Left colon (tissue), 2 donors: ENCODE data around the gene RPS14. TPM values are rescaled to one million over a fixed set of nuclear protein-coding genes. Genes with fewer than 3 reads are reported as not detected.
A peak's percentile ranks its signal among the peaks of the same experiment; 100 is the strongest.

Experiments used
- ATAC-seq: fragments of 200-7000 bp; cut with Tn5 transposase; one replicate; pipeline ENCODE4 v1.9.1; 2020; ENCODE audit warnings: mild to moderate bottlenecking, moderate library complexity
- DNase-seq, 2 donors: peaks; one replicate each; pipeline ENCODE4 v3.0.0-alpha.2; 2020
- intact Hi-C, 2 donors: fragments of 100-400 bp; cut with DNase I in 1 of 2; cut with micrococcal nuclease in 1 of 2; formaldehyde crosslinking; loops; one replicate each; pipeline versions ENCODE4 v1.11.2 to v1.14.0; 2022; cut with DNase I, micrococcal nuclease
- total RNA-seq, 2 donors: library from RNA; stranded (reverse); fragmentation: NEBNext Ultra II Directional; extraction: Animal tissue kit (Norgen Biotek cat#: 25700); gene quantifications; one replicate each; pipeline ENCODE4 v1.2.1, GENCODE V29; 2021
- donor health status: DM: no; HTN: no; CAD: no.
- donor health status: DM: yes; HTN: yes; CAD: no.

Gene RPS14
- total RNA-seq, 2 donors from 2014 or later, result 1,685 to 1,991 TPM

DNA sequence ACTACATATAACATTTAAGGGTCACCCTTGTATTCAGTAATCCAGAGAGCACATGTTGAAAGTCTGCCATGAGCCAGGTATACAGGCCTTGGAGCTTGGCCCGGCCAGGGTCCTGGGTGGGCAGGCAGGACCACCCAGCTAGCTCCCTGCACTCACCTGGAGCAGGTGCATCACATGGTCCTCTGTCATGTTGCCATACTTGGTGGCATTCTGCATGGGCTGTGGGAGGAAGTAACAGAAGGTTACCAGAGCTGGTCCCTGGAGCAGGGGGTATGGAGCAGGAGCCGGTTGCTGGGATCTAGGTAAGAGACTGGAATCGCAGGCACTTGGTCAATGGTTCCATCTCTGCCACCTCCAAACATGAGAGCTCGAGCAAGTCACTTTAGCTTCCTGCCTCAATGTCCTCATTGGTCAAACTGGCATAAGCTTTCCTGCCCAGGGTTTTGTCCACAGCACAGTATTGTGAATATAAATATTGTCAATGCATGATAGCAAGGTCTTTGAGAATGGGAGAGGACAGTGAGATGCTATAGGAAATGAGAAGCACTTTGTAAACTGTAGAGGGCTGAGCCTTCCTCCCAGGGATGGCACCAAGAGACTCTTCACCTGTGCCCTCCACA is 43.3 kb downstream of the RPS14 start:
- DNase-seq, result no peak
- no peak for ATAC-seq
- intact Hi-C loops, result no loop called here

DNA sequence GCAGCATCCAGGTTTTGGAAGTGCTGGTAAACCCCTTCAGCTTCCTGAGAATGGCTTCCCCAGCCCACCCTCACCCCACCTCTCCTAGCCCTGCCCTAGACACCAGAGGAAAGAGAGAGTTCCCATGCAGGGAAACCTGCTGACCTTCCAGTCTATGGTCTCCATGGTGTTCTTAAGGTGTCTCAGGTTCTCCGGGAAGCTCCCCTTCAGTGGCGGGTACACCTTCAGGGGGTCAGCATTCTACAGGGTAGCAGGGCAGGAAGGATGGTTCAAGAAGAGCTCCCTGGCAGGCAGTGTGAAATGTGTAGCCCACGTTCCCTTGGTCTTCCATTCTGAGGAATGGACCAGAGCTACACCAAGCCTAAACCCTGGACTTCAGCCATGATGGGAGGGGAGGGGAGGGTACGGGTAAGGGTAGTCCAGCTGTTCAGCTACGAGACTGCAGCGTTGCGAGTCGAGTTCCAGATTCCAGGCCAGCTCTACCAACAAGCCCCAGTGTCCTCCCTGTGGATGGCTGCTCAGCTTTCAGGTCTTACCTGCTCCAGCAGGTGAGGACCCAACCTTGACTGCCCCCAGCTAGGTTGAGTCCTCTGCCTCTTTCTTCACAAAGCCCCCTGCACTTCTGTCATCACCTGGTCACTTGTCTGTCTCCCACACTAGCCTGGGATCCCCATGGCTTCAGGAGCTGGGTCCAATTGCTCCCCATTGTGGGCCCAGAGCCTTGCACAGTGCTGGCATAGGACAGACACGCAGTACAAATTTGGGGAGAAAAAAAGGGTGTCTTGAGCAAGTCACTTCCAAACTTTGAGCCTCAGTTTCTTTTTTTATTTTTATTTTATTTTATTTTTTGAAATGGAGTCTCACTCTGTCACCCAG is 44.4 kb downstream of the RPS14 start:
- DNase-seq (no peak), ATAC-seq (no peak)
- intact Hi-C loops, result no loop called here

DNA sequence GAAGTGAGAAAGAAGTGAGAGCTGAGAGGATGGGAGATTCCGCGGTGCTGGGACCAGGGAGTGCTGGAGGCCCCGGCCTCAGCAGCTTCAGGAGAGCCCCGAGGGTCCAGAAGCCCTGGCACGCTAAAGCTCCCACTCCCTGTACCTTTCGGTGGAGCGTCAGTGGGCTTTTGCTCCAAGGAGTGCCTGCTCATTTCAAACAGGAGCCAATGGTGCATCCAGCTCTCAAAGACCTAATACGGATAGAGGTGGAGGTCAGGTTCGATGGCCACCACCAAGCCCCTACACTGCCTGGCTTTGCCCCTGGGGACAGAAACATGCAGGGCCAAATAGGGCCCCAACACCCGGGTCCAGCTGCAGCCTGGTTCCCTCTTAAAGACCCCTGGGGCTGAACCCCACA is 45.0 kb downstream of the RPS14 start:
- intact Hi-C loops, result no loop called here
- no peak for DNase-seq
- ATAC-seq, result no peak

DNA sequence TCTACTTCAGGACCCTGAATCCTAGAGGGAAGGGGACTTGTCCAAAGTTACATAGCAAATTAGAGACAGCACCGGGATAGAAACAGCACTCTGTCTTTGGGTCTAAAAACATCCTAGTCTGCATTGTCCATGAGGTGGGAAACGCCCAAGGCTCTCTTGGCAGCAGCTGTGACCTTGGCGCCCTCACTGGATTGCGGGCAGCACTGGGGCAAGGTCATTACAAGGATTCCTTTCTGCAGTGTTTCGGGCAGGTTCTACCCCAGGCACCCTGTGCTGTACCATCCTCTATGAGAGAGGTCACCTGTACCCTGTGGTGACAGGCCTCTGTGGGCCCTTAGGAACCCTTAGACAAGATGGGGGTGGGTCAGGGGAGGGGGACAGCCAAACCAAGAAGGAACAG is 45.4 kb downstream of the RPS14 start:
- DNase-seq (no peak), ATAC-seq (peak; percentile 16)
- intact Hi-C loops, result no loop called here

DNA sequence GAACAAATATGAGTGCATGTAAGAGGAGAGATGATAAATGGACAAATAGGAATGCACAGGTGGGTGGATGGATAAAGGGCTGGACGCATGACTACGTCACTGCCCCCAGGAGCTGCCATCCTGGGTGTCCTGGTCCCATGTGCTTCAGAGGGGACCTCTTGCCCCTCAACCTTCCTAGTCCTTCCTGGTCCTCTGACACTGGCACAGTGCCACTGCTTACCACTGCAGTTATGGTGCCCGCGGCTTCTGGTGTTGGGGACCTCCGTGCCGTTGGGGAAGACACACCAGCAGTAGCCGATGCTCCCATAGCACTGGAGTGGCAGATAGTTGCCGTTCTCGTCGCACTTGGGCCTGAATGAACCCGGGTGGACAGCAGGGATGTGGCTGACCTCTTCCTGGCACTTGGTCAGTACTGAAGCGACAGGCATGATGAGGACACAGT is 46.6 kb downstream of the RPS14 start:
- DNase-seq, result no peak
- no peak for ATAC-seq
- intact Hi-C loops, result no loop called here

DNA sequence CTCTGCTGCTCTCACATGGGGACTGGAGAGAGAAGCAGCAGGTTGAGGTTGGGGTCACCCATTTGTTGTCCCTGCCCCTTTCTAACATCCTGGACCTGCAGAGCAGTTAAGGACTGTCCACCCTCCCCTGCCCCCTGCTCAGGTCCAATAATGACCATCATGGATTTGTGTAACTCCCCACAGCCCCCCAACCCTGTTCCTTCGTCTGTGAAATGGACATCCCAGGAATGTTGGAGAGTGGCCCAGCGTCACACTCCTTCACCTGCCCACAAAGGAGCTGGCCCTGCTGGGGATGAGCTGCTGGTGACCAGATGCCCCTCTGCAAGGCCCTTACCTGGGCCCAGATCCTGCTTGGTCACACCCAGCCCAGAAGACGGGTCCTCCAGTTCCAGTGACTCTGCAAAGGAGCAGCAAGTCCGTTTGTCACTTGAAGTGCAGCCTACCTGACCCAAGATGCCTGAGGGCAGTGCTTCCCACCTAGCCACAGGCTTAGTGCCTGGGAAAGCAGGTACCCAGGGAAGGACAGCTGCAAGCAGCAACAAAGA is 47.2 kb downstream of the RPS14 start:
- intact Hi-C loops, result no loop called here
- no peak for DNase-seq
- ATAC-seq, result no peak

DNA sequence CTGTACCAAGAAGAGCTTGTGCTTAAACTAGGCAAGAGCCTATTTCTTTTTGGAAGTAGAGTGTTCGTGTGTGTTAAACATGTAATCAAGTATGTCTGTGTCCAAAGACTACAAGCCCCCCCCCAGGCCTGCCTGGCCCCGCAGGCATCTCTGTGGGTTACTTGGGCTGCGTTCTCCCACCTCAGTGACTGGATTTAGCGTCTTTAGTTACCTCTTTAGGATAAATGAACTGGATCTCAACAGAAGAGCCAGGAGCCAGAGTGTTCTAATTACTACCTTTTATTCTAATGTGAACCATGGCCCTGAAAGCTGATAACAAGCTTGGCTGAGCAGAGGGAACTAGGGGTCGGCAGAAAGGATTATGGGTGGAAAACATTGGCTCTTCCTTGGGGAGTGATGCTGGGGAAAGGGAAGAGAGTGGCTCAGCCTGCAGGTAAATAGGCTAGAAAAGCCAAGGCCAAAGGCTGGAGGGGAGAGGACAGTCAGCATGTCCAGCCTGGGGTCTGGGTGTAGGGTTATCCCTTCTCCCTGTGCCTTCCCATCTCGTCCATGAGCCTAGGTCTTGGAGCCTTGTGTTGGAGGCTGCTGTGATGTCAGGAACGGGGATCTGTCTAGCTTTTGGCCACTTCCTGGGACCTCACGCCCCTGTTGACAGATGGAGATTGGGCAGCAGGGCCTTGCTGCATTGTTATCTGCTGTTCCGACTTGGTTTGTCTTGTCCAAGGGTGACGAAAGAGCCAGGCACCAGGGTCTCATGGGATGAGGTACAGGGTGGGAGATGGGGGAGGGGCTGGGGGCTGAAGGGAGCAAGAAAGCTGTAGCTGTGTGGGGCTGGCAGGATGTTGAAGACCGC is 47.9 kb downstream of the RPS14 start:
- intact Hi-C loops, result no loop called here
- no peak for DNase-seq
- ATAC-seq, result no peak

DNA sequence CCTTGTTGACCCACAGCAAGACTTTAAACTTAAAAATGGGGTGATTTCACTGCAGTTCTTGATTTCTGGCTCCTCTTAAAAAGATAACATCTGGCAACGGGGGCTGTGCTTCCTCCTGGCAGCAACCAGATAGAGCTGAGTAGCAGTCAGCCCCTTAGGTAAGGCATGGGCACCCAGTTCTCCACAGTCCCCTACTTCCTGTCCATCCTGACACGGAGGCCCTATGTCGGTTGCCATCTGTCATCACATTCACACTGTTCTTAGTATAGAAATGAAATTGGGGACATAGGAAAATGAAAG is 48.5 kb downstream of the RPS14 start:
- intact Hi-C loops, result no loop called here
- no peak for ATAC-seq
- no peak for DNase-seq

DNA sequence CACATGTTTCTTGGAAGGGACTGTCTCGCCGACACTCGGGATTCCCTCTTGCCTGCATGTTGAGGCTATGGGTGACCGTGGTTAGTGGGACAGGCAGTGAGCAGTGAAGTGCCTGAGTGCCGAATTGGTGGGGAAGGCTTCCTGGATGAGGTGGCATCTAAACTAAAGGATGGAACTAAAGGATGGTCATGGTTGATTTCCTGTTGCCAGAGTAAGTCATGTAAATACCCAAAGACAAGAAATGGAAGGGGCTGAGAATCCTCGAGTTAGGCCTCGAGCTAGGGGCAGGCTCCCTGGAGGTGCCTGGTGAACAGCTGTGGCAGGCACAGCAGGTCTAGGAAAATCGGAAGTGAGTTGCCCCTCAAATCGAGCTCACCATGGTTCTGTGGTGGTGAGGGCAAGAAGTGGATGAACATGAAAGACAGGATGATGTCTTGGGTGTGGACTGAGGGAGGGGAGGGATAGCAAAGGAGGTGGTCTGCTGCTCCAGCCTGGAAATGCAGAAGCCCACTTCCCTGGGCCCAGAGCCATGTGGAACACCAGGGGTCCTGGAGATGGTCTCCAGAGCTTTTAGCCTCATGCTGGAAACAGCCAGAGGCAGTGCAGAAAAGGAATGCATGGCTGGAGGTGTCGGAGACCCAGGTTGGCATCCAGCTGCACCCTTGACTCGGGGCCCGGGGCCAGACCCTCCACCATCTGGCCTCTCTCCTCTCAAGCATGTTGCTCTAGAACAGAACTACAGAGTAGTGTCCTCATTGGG is 49.0 kb downstream of the RPS14 start:
- DNase-seq (no peak), ATAC-seq (no peak)
- intact Hi-C loops, result no loop called here

DNA sequence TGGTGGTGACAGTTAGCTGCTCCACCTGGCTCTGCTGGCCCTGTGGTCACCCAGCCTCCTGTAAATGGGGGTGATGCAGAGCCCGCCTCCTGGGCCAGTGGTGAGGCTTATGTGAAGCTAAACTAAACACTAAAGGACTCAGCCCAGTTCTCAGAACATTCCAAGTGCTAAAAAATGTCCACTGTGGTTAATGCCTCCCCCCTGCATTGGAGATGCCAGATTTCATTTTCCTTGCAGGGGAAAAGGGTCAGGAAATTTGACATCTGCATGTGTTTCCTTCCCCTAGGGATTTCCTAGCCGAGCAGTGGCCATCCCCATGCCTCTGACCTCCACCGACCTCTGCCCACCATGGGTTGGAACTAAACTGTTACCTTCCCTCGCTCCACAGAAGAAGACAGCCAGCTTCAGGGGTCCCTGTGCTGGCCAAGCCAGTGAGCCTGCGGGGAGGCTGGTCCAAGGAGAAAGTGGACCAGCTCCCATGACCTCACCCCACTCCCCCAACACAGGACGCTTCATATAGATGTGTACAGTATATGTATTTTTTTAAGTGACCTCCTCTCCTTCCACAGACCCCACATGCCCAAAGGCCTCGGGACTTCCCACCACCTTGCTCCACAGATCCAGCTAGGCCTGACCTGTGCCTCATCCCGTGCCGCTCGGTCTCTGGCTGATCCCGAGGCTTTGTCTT is 49.9 kb downstream of the RPS14 start:
- ATAC-seq (no peak), DNase-seq (no peak)
- intact Hi-C loops, result no loop called here

DNA sequence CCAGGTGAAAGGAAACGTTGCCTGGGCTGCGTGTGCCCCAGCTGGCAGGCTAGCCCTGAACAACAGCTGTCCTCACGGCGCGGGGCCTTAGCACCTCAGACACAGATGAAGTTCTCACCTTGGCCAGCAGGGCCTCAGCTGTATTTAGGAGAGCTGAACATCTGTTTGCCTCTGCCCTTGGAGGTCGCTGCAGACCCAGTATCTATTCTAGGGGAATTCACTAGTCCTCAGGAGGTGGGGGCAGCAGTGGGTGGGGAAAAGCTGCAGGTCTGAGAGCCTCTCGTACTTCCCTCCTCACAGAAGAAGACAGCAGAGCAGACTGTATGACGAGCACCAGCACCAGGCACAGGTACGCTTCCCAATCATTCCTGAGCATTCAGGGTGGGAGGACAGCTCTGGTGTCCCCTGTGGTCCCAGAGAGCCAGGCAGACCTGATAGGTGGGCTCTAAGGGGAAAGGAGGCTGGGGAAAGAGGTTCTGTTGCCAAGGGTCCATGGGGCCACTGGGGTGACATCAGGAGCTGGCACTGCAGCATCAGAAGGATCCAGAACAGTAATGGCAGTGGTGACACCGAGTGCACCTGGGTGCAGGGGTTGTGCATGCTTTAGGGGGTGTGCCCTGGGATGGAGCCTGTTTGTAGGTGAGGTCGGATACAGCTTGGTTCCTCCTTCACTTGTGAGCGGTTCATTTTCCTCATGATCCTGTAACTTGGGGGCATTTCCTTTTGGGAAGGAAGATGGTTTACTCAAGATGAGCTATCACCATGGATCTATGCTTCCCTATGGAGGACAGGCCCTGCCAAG is 50.6 kb downstream of the RPS14 start:
- ATAC-seq (peak; percentile 65), DNase-seq (peak in 1 of 2 donors; percentile 47)
- intact Hi-C loops, result no loop called here

DNA sequence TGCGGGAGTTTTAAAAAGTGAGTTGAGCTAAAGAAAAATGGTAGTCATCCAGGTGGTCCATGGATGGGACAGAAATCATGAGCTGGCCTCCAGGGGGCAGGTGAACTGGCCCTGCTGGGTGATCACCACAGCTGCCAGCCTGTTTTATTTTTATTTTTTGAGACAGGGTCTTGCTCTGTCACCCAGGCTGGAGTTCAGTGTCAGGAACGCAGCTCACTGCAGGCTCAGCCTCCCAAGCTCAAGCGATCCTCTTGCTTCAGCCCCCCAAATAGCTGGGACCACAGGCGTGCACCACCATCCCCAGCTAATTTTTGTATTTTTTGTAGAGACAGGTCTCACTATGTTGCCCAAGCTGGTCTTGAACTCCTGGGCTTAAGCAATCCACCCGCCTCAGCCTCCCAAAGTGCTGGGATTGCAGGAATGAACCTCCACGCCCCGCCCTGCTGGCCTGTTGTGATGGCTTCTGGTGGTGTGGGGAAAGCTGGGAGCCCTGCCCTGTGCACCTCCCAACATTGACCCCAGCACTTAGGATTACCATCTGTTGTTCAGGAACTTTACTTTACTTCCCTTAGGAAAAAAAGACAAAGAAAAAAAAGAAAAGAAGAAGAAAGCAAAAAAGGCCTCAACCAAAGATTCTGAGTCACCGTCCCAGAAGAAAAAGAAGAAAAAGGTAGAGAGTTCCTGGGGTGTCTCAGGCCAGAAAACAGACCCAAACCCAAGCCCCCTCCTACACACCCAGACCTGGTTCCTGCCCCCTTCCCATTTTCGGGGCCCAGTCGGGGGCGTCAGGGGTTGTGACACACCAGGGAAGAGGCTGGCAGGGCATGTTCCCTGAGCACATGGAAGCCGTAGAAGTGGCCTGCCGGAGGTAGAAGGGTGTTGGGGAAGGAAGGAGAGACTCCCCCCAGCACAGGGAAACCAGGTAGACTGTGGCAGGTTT is 51.5 kb downstream of the RPS14 start:
- intact Hi-C loops, result no loop called here
- DNase-seq, result no peak
- ATAC-seq, result no peak

DNA sequence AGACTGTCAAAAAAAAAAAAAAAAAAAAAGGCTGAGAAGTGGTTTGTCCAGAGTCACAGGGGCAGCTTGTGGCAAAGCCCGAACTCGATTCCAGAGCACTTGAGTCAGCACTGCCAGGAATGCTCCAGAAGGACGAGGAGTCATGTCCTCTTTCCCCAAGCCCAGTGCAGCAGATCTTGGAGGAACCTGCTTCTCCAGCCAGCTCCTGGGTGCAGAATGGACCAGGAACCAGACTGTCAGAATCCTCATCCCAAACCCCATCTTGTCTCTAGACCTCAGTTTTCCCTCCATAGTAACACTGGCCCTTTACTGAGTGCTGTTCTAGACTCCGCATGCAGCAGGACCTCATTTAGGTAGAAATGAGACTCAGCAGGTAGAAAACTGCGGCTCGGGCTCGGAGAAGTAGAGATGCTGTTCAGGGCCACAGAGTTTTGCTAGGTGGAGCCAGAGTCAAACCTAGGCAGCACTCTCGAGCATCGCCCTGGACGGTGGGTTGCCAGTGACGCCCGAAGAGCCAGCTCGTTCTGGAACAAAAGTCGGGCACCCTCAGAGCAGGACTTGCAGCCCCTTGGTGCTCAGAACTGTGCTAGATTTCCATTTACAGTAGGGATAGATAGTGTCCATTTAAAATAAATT is 52.3 kb downstream of the RPS14 start:
- no peak for ATAC-seq
- intact Hi-C loops, result no loop called here
- no peak for DNase-seq

DNA sequence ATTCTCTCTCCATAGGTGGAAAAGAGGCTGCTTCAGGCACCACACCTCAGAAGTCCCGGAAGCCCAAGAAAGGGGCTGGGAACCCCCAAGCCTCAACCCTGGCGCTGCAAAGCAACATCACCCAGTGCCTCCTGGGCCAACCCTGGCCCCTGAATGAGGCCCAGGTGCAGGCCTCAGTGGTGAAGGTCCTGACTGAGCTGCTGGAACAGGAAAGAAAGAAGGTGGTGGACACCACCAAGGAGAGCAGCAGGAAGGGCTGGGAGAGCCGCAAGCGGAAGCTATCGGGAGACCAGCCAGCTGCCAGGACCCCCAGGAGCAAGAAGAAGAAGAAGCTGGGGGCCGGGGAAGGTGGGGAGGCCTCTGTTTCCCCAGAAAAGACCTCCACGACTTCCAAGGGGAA is 53.3 kb downstream of the RPS14 start:
- no peak for ATAC-seq
- DNase-seq, result no peak
- intact Hi-C loops, result no loop called here

DNA sequence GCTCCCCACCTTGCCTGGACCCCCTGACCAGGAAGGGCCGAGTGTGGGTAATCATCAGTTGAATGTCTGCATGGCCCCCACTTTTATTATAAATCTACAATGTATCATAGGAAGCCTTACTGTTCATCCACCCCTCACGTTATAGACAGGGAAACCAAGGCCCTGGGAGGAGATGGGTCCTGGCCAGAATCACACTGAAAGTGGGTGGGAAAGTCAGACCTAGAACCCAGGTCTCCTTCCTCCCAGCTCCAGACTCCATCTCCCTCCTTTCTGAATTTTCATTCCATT is 53.9 kb downstream of the RPS14 start:
- intact Hi-C loops, result no loop called here
- ATAC-seq (no peak), DNase-seq (no peak)

DNA sequence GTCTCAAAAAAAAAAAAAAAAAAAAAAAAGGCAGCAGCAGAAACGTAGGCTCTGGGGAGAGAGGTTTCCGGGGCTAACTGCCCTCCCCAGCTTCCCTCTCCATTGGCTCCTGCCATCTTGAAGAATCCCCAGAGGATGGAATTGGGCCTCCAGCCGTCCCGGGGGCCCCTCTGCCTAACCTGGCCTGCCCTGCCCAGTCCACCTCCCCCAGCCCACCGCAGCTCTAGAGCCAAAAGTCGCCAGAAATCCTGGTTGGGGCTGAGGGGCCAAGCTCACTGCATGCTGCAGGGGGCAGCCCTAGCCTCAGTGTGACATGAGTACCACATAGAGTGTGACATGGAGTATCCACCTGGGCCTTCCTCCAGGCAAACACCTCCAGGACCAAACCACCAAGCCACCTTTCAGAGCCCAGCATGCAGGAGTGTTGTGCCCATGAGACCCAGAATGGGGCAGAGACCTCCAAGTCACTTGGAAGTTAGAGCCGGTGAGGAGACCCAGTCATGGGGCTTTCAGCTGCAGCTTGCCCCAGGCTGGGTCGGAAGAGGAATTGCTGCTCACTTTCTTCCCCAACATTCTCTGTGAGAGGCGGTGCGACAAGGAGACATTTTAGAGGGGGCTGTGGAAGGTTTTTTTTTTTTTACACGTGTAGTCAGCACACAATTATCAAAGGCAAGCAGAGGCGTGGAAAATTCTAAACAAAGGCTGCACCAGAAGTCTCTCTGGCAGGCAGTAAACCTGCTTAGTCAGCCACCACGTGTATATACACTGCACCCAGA is 54.4 kb downstream of the RPS14 start:
- intact Hi-C loops, result no loop called here
- ATAC-seq (no peak), DNase-seq (no peak)
